ENCODE data around the gene TARBP2.

DNA sequence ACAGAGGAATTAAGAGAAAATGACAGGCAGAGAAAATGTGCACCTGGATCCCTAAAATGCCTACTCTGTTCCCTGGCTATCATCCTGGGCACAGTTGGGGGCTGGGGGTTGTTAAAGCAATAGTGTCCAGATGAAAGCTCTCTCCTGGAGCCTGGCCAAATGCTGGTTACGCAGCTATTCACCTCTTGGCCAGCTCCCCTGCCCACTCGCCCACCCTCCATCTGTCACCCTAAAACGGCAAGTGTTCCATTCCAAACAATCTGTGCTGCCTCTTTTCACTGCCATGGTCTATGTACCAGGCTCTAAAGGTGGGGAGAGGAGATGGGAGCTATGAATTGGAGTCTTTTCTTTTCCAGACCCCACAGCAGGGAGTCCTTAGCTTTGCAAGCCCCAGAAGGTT, 30.9 kb downstream of the TARBP2 start:
- no peak for TF ChIP-seq POLR2A (IDR thresholded peaks at IDR 0.05)
- TF ChIP-seq, protein P1, sequence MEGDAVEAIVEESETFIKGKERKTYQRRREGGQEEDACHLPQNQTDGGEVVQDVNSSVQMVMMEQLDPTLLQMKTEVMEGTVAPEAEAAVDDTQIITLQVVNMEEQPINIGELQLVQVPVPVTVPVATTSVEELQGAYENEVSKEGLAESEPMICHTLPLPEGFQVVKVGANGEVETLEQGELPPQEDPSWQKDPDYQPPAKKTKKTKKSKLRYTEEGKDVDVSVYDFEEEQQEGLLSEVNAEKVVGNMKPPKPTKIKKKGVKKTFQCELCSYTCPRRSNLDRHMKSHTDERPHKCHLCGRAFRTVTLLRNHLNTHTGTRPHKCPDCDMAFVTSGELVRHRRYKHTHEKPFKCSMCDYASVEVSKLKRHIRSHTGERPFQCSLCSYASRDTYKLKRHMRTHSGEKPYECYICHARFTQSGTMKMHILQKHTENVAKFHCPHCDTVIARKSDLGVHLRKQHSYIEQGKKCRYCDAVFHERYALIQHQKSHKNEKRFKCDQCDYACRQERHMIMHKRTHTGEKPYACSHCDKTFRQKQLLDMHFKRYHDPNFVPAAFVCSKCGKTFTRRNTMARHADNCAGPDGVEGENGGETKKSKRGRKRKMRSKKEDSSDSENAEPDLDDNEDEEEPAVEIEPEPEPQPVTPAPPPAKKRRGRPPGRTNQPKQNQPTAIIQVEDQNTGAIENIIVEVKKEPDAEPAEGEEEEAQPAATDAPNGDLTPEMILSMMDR (IDR thresholded peaks at IDR 0.05) = no peak
- TF ChIP-seq POLR2AphosphoS5 (IDR thresholded peaks at IDR 0.05) = no peak

All from gastroesophageal sphincter (tissue), 3 donors.